ENCODE measurements around the gene SMIM34.
"Not testable (repeated sequence)": the region's sequence is repeated elsewhere in the genome, so short reads cannot be mapped to it uniquely, and the experiment has no call there.

SMIM34 gene

GRCh38 chr21:34423805-34424204 is at the start of gene SMIM34:
Gene SMIM34 (minus strand): TSS chr21:34423951. CDS start chr21:34423839, 112 bp downstream.
- in situ Hi-C loops (cut with MboI; ENCODE audit: low pct_unique_long_range_greater_than_20kb, low sequenced_read_pairs, unreplicated experiment); DNase-seq (ENCODE audit: low spot score): not testable (repeated sequence)

- DNase-seq (ENCODE audit: low spot score); in situ Hi-C loops (cut with MboI; ENCODE audit: low pct_unique_long_range_greater_than_20kb, low sequenced_read_pairs, unreplicated experiment): not testable (repeated sequence)
These were observed 43.6 kb upstream of the SMIM34 start for GRCh38 chr21:34467333-34467732.

GRCh38 chr21:34459426-34459825 is 35.7 kb upstream of the SMIM34 start:
- in situ Hi-C loops (cut with MboI; ENCODE audit: low pct_unique_long_range_greater_than_20kb, low sequenced_read_pairs, unreplicated experiment); DNase-seq (ENCODE audit: low spot score): not testable (repeated sequence)

- DNase-seq (ENCODE audit: low spot score); in situ Hi-C loops (cut with MboI; ENCODE audit: low pct_unique_long_range_greater_than_20kb, low sequenced_read_pairs, unreplicated experiment): not testable (repeated sequence)
These were observed 34.5 kb upstream of the SMIM34 start for GRCh38 chr21:34458266-34458665.

GRCh38 chr21:34456180-34456579 is 32.4 kb upstream of the SMIM34 start:
- in situ Hi-C loops (cut with MboI; ENCODE audit: low pct_unique_long_range_greater_than_20kb, low sequenced_read_pairs, unreplicated experiment): not testable (repeated sequence)

GRCh38 chr21:34455628-34456027 is 31.9 kb upstream of the SMIM34 start:
- DNase-seq (ENCODE audit: low spot score); in situ Hi-C loops (cut with MboI; ENCODE audit: low pct_unique_long_range_greater_than_20kb, low sequenced_read_pairs, unreplicated experiment): not testable (repeated sequence)

More at GRCh38 chr21:34456180-34456579, 32.4 kb upstream of the SMIM34 start:
- not testable (repeated sequence) for DNase-seq (ENCODE audit: low spot score)

- DNase-seq (ENCODE audit: low spot score); in situ Hi-C loops (cut with MboI; ENCODE audit: low pct_unique_long_range_greater_than_20kb, low sequenced_read_pairs, unreplicated experiment): not testable (repeated sequence)
These were observed 23.3 kb upstream of the SMIM34 start for GRCh38 chr21:34447018-34447417.

- in situ Hi-C loops (cut with MboI; ENCODE audit: low pct_unique_long_range_greater_than_20kb, low sequenced_read_pairs, unreplicated experiment); DNase-seq (ENCODE audit: low spot score): not testable (repeated sequence)
These were observed 19.7 kb upstream of the SMIM34 start for GRCh38 chr21:34443486-34443885.

GRCh38 chr21:34429710-34430109 is 6.0 kb upstream of the SMIM34 start:
- DNase-seq (ENCODE audit: low spot score); in situ Hi-C loops (cut with MboI; ENCODE audit: low pct_unique_long_range_greater_than_20kb, low sequenced_read_pairs, unreplicated experiment): not testable (repeated sequence)

- in situ Hi-C loops (cut with MboI; ENCODE audit: low pct_unique_long_range_greater_than_20kb, low sequenced_read_pairs, unreplicated experiment); DNase-seq (ENCODE audit: low spot score): not testable (repeated sequence)
These were observed 4.7 kb upstream of the SMIM34 start for GRCh38 chr21:34428441-34428840.

GRCh38 chr21:34427339-34427738 is 3.6 kb upstream of the SMIM34 start:
- in situ Hi-C loops (cut with MboI; ENCODE audit: low pct_unique_long_range_greater_than_20kb, low sequenced_read_pairs, unreplicated experiment); DNase-seq (ENCODE audit: low spot score): not testable (repeated sequence)

- in situ Hi-C loops (cut with MboI; ENCODE audit: low pct_unique_long_range_greater_than_20kb, low sequenced_read_pairs, unreplicated experiment); DNase-seq (ENCODE audit: low spot score): not testable (repeated sequence)
These were observed 6.2 kb downstream of the SMIM34 start for GRCh38 chr21:34417448-34418077.

GRCh38 chr21:34407294-34407693 is 16.5 kb downstream of the SMIM34 start:
- DNase-seq (ENCODE audit: low spot score); in situ Hi-C loops (cut with MboI; ENCODE audit: low pct_unique_long_range_greater_than_20kb, low sequenced_read_pairs, unreplicated experiment): not testable (repeated sequence)

- in situ Hi-C loops (cut with MboI; ENCODE audit: low pct_unique_long_range_greater_than_20kb, low sequenced_read_pairs, unreplicated experiment); DNase-seq (ENCODE audit: low spot score): not testable (repeated sequence)
These were observed 17.1 kb downstream of the SMIM34 start for GRCh38 chr21:34406676-34407075.

- in situ Hi-C loops (cut with MboI; ENCODE audit: low pct_unique_long_range_greater_than_20kb, low sequenced_read_pairs, unreplicated experiment); DNase-seq (ENCODE audit: low spot score): not testable (repeated sequence)
These were observed 17.6 kb downstream of the SMIM34 start for GRCh38 chr21:34406102-34406501.

- DNase-seq (ENCODE audit: low spot score); in situ Hi-C loops (cut with MboI; ENCODE audit: low pct_unique_long_range_greater_than_20kb, low sequenced_read_pairs, unreplicated experiment): not testable (repeated sequence)
These were observed 18.1 kb downstream of the SMIM34 start for GRCh38 chr21:34405686-34406085.

- DNase-seq (ENCODE audit: low spot score); in situ Hi-C loops (cut with MboI; ENCODE audit: low pct_unique_long_range_greater_than_20kb, low sequenced_read_pairs, unreplicated experiment): not testable (repeated sequence)
These were observed 19.0 kb downstream of the SMIM34 start for GRCh38 chr21:34404742-34405141.

- in situ Hi-C loops (cut with MboI; ENCODE audit: low pct_unique_long_range_greater_than_20kb, low sequenced_read_pairs, unreplicated experiment): not testable (repeated sequence)
These were observed 23.2 kb downstream of the SMIM34 start for GRCh38 chr21:34400522-34400921.

GRCh38 chr21:34383724-34384415 is 39.9 kb downstream of the SMIM34 start:
- in situ Hi-C loops (cut with MboI; ENCODE audit: low pct_unique_long_range_greater_than_20kb, low sequenced_read_pairs, unreplicated experiment); DNase-seq (ENCODE audit: low spot score): not testable (repeated sequence)

More at GRCh38 chr21:34400522-34400921, 23.2 kb downstream of the SMIM34 start:
- DNase-seq (ENCODE audit: low spot score): not testable (repeated sequence)

Data from GM13977 (cell line).